Stimulated activated CD8-positive, alpha-beta memory T cell treated with anti-CD3 and anti-CD28 coated beads, Interleukin-7, amount 100 ng/mL, for 48 hours (primary cell): ENCODE measurements around the gene INSC.
A peak's percentile ranks its signal among the peaks of the same experiment; 100 is the strongest.
"Not testable (repeated sequence)": the region's sequence is repeated elsewhere in the genome, so short reads cannot be mapped to it uniquely, and the experiment has no call there.

Source experiments
- DNase-seq, 2 donors: peaks; one replicate each; pipeline ENCODE4 v3.0.0-alpha.2; 2020; ENCODE audit warnings: low read depth in 1 of 2; ENCODE audit errors: extremely low read depth in 1 of 2

The INSC gene, protein sequence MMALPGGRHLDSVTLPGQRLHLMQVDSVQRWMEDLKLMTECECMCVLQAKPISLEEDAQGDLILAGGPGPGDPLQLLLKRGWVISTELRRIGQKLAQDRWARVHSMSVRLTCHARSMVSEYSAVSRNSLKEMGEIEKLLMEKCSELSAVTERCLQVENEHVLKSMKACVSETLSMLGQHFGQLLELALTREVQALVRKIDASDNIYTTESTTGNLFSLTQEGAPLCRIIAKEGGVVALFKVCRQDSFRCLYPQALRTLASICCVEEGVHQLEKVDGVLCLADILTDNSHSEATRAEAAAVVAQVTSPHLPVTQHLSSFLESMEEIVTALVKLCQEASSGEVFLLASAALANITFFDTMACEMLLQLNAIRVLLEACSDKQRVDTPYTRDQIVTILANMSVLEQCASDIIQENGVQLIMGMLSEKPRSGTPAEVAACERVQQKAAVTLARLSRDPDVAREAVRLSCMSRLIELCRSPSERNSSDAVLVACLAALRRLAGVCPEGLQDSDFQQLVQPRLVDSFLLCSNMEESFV

DNA sequence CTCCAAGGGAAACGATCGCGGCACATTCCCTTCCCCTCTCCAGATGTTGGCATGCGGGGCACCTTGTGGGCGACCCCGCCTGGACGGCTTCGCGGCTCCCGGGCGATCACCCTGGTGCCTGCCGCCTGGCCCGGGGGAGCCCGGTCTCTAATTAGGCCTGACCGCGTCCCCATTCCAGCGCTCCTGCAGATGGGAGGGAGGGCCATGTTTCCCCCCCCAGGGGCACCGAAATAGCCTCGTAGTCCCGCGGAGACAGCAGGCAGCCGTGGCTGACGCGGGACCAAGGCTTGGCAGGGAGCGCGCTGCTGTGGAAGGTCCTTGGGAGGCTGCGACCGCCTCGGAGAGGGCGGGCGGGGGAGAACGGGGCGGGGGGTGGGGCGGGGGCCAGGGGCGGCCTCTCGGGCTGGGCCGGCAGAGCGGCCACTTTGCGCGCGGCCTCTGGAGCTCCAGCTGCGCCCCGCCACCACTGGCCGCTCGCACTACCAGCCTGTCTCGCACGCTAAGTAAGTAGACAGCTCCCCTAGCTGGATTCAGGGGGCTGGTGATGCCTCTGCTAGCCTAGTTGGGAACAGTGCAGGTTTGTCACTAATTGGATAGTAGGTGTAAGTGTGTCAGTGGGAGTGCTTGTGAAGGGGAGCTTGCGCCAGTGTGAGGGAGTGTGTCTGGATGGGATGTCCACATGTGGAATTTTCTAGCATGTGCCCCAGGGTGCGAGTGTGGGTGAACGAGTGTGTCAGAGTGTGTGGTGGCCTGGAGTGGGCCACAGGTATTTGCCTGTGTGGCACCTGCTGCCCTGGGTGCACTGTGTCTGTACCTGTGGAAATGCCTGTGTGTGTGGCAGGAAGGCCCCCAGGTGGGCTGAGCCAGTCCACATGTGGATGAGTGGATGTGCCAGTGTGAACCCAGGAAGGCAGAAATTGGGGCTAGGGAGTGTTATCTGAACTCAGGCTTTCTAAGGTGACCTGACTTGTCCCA lies at the start of gene INSC:
Gene INSC, plus strand, starts transcription at position 423 of the 975 bp plus-strand sequence. CDS start 34,252 bp downstream, outside the sequence.
- no peak for DNase-seq

DNA sequence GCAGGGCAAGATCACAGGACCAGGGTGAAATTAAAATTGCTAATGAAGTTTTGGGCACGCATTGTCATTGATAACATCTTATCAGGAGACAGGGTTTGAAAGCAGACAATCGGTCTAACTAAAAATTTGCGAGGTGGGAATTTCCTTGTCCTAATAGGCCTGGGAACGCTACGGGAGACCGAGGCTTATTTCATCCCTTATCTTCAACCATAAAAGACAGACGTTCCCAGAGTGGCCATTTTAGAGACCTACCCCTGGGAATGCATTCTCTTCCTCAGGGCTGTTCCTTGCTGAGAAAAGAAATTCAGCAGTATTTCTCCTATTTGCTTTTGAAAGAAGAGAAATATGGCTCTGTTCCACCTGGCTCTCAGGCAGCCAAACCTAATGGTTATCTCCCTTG lies 45.0 kb upstream of the INSC start:
- not testable (repeated sequence) for DNase-seq

DNA sequence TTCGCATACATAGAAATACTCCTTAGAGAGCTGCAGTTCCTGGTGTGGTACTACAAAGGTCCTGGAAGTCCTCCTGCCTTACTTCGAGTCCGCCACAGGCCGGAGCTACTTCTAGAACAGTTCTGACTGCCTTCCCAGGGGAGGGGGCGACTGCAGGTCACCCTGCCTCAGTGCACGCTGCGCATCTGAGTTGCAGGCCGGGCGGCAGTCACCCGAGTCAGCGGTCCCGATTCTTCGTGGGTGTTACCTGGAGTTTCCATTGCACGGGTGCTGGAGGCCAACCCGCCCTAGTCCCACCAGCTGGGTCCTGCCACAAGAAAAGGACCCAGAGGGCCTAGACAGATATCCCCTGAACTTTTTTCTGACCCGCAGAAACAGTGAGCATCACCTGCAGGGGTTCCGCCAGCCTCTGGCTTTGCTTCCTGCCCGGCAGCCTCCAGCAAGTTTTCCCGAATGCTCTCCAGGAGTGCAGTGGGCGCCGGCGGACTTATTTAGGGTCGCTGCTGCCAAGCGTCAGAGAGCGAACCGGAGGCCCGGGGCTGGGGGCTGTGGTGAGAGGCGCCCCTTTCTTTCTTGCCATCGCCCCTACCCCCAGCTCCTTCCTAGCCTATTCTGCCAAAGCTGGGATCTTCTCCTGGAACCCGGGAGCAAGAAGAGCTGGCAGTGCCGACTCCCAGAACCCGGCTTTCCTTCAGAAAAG lies 43.0 kb upstream of the INSC start:
- no peak for DNase-seq

DNA sequence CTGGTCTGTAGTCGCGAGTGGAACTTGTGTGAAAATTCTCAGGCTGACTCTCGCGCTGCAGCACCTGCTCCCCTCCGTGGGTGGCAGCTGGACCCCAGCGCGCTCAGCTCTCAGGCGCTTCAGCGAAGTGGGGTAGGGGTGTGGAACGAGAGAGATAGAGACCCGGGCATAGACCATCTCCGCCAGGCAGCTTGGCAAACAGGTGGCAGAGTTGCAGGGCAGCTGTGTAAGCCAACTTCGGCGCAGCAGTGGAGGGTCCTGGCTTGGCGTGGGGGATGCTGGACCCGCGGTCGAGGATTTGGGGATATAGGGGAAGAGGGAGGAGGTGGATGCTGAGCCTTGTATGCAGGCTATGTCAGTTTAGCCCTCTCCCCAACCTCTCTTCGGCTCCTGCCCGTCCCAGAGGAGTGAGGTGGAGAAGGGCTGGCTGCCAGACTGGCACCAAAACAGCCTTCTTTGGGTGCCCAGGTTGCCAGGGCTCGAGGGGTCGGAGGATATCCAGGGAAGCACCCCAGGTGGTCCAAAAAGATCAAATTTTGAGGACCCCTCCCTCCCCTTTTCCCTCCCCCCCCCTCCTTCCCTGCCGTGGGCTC lies 42.1 kb upstream of the INSC start:
- DNase-seq = no peak

DNA sequence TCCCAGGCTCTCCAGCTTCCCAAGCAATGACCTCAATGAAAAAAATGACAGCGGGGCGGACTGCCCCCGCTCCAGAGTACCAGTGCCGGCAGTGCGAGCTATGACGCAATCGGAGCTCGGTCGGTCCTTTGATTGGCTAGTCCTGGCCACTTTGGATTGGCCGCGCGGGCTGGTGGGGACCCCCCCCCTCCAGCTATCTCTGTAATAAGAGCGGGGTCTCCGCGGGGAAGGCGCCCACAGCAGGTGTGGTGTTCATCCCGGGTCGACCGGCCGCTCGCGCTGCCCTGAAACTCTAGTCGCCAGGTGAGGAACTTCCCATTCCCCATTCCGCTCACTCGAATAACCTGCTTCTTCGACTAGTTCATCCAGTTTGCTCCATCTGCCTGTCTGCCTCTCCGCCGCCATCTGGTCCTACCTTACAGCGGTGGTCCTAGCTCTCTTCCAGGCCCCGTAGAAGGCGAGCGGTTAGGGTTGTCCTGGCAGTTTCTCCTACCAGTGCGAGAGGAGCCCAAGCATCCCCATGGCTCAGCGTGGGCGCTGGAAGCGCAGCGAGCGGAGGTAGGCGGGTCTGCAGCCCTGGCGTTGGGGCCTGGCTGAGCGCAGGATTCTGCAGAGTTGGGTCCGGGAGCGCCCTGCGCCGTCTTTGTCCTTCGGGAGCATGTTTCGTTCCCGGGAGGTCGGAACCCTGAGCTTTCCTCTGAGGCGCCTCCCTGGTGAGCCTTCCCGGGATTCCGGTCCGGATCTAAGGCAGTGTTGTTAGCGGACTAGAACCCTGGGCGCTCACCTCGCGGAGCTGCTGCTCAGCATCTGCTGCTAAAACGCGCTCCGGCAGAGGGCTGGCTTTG lies 41.1 kb upstream of the INSC start, which contains the start of gene CALCB:
Gene CALCB, plus strand, starts transcription at position 233 of the 845 bp plus-strand sequence. CDS start 1,126 bp downstream, outside the sequence.
- no peak for DNase-seq

DNA sequence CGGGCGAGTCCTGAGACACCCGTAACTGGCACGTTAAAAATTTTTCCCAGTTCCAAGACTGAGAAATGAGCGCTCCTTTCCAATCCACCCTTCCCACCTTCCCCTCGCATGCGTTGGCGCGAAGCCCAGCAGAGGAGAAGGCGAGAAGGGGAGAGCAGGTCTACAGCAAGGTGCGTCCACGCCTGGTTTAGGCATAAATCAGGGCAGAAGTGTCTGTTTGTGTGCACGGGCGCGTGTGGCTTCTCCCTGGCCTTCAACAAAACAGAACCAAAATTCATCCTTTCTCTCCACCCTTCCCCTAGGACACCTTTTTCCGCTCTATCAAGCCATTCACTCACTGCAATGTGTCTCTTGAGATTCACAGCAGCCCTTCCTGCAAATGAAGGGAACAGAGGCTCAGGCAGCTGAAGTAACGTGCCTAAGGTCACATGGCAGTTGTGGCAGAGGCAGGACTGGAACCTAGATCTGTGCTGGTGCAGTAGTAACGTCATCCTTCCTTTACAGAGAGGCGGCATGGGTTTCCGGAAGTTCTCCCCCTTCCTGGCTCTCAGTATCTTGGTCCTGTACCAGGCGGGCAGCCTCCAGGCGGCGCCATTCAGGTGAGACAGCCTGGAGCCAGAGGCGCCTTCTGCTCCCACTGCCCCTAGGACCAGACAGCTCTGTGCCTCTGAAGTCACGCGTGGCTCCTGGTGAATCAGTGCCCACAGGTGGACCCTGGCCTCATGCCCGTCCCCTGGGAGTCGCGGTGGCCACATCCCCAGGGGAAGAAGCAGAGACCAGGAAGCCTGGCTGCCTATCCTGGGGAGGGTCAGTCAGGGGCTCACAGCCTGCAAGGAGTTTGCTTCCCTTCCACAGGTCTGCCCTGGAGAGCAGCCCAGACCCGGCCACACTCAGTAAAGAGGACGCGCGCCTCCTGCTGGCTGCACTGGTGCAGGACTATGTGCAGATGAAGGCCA lies 40.2 kb upstream of the INSC start:
- DNase-seq = peak; percentile 69 to 83

DNA sequence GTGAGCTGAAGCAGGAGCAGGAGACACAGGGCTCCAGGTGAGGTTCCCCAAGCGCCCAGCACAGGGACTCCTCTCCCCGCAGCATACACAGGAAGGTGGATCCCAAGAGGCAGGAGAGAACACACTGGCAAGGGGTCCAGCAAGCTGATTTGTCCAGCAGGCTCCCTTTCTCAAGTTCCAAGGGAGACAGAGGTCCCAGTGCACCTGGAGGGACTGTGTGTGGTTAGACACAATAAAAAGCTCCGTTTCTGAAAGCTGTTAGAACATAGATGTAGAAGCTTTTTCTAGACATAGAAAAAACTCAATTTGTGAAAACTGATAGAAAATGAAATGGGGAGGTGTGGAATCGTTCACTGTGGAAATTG lies 39.6 kb upstream of the INSC start:
- DNase-seq = no peak

DNA sequence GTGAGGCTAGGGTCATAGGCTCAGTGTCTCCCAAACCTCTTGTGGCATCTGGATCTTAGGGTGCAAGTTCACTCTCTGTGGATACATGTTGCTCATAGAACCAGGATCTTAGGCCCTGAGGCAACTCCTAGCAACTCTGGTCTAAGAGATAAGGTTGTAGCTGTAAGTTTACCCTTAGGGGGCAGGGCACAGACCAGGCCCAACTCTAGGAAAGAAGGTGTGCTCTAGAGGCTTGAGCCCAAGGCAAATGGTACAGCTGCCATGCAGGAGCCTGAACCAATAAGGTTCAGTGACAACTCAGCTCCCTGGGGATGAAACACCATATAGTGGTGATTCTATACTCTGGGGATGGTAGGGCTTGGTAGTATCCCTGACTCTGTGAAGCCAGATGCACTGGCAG lies 23.5 kb upstream of the INSC start:
- no peak for DNase-seq

DNA sequence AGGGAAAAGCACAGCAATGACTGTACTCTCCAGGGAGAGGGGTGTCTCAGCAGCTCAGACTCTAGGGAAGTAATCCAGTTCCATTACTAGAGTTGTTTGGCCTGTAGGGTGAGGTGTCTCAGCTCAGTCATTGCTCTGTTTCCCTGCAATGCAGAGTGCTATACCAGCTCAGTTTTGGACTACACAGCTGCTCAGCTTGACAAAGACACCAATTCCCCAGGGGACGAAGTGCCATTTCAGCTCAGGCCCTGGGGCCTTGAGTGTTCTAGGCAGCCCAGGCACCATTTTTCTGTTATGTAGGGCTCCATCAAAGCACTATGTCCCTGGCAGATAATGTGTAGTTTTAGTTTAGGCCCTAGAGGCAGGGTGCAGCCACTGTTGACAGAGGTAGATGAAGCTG lies 23.1 kb upstream of the INSC start:
- DNase-seq = no peak

DNA sequence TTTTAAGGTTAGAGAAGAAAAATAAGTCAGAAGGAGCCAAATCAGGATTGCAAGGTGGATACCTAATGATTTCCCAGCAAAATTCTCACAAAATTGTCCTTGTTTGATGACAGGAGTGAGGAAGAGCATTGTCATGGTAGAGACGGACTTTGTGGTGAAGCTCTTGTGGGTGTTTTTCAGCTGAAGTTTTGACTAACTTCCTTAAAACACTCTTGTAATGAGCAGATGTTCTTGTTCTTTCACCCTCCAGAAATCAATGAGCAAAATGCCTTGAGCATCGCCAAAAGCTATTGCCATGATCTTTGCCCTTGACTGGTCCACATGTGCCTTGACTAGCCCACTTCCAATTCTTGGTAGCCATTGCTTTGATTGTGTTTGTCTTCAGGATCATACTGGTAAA lies 21.3 kb upstream of the INSC start:
- no peak for DNase-seq

DNA sequence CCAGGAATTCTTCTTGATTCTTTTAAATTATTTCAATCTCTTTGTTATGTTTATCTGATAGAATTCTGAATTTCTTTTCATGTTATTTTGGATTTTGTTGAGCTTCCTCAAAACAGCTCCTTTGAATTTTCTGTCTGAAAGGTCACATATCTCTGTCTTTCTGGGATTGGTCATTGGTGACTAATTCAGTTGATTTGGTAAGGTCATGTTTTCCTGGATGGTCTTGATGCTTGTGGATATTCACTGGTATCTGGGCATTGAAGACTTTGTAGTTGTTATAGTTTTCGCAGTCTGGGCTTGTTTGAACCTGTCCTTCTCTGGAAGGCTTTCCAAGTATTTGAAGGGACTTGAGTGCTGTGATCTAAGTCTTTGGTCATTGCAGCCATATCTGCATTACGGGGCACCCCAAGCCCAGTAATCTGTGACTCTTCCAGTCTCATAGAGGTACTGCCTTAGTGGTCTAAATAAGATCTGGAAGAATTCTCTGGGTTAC lies 18.9 kb upstream of the INSC start:
- DNase-seq = no peak

DNA sequence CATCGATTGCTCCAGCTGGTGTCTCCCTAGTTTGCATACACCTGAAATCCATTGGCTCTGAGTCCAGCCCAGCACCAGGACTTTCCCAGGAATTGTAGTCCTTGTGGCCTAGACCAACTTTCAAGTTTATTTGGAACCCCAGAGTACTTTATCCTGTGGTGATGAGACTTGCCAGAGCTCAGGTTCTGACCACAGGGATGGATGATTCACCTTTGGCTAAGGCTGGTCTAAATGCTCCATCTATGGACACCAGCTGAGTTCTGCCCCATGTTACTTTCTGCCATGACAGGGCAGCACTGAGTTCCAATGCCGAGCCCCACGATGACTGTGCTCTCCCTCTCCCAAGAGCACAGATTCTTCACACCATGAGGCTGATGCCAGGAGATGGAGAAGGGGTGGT lies 17.3 kb upstream of the INSC start:
- DNase-seq = no peak

DNA sequence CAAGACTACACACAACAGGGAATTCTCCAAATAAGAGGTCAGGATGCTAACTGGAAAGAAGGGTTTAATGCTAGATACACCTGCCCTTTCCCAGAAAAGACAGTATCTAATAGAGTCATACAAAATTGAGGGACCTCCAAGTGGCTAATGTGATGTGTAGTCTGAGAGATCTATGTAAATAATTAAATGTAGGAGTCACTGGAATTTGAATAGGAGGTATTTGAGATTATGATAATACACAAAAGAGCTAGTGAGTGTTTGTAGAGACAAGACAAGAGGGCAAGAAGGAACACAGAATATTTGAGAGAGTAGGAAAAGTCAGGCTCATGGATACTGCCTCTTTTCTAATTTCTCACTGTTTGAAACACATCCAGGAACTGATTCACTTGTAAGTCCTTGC lies 15.5 kb upstream of the INSC start:
- no peak for DNase-seq

DNA sequence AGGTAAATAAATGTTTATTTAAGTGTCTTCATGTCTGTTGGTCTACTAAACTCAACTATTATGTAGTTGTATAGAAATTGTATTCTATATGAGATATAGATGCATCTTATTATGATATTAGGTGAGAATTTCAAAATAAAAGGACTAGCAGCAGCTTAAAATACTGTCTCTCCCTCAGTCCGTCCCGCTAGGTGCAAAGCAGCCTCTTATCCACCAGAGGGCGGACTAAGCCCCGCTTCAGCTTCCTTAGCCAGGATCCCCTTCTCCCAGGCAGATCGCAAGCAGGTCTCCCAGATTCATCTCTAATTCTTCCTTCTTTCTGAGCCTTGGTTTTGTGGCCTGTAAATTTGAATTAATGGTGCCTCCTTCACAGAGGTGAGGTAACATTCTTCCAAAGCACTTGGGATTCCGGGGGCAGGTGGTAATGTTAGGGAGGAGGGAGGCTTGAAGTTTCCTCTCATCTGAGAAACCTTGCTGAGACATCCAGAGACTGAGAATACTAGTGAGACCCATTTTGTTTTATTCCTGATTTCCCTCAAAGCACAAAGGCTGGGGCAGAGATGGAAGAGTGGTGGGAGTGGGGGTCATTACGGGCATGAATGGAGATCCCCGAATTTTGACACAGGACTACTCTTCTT lies 13.5 kb upstream of the INSC start:
- peak; percentile 4 to 25 for DNase-seq

DNA sequence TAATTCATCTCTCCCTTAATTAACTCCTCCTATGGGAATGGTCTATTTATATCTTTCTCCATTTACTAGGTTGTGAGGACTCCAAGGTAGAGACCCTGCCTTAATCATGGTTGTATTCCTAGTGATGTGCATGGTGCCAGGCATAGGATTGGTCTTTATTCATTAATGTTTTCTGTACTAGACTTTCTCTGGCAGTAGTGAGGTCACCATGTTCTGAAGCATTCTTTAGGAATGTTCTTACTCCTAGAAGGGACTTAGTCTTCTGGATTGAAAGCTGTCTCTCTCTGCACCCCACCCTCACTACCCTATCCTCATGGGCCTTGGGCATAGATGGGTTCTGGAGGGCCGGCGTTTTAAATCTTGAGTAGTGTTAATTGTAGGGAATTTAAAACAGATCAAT lies 10.6 kb upstream of the INSC start:
- DNase-seq = no peak

DNA sequence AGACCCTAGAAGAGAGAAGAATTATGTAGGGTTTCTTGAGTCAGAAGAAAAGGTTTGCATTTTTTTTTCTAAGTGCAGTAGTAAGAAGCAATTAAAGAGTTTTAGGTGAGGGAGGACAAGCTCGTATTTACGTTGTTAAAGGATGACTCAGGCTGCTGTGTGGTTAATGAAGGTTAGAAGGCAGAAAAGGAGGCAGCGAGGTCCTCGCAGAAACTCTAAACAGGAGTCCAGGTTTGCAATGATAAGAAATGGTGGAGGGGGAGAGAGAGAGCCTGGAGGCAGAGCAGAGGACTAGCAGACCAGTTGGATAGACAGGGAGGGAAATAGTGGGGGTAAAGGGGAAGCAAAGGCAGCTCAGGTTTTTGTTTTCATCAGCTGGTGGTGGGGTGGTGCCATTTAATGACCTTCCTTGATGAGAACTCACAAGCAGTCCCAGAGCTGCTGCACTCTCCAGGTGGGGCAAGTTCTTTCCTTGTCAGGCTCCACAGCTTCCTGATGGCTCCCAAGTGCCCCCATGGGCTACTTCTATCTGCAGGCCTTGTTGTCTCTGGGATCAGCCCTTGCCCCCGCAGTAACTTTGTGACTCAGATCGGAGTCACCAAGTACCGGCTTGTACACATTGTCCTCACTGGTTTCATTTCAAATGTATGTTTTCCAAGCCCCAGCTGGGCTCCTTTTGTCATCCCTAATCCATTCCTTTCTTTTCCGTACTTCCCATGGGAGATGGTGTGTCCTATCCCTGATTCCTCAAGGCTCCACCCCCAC lies 8.3 kb upstream of the INSC start:
- no peak for DNase-seq
